KG1 (cell line): ENCODE measurements around the gene CDK11A.
"Not testable (repeated sequence)": the region's sequence is repeated elsewhere in the genome, so short reads cannot be mapped to it uniquely, and the experiment has no call there.

Experiments used
- DNase-seq: peaks from one replicate; lab custom pipeline; 2025; lab: John Stamatoyannopoulos, UW

The CDK11A gene

DNA sequence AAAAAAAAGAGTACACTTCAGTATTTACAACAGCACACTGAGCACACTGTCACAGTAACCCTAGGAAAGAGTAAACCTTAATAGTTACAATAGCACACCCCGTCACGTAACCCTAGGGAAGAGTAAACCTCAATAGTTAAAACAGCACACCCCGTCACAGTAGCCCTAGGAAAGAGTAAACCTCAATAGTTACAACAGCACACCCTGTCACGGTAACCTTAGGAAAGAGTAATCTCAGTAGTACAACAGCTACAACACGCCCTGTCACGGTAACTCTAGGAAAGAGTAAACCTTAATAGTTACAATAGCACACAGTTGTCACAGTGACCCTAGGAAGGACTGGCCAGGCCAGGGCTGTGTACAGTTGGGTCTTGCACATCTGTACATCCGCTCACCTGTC, 3.0 kb downstream of the CDK11A start:
- no peak for DNase-seq

DNA sequence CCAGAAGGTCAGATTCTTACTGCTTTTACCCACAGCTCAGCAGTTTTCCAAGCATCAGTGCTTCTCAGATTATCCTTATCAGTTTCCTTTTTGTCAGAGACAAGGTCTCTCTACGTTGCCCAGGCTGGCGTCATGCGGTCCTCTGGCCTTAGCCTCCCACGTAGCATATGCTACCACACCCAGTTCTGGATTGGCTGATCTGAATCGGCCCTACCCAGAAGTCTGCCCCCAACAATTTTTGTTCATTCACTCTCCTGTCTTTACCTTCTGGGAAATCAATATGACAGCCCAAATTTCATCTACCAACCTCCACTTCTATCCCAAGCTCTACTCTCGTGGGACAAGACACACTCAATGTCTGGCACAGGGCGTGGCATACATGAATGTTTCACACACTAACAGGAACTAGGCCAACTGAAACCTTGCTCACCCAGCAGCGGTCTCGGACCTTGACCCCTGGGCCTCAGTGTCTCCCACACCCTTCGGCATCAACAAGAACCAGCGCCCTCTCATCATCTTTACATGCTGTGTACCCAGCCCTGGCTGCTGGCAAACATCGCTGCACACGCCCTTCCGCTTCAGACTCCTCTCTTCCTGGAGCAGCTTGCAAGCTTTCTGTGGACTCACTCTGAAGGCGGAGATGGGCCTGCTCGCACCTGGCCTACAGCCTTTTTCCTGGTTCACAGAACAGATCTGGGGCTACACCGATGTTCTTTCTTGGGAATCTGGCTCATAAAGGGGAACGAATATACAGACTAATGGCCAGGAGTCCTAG, 8.9 kb downstream of the CDK11A start:
- not testable (repeated sequence) for DNase-seq

DNA sequence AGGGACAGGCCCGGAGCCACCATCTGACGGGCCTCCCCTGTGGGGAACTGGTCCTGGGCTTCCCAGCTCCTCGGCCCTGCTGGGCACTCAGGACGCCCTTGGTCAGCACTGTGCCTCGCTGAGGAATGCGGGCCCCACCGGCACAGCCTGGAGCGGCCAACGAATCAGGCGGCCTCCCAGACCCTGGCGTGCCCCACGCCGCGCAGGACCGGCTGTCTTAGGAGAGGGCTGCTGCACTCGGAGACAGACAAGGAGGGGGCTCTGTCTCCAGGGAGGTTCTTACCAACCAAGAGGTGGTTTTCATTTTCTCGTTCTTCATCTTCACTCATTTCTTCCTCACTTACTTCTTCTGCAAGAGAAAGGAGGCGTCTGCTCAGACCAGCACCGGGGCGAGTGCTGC, 16.3 kb downstream of the CDK11A start:
- DNase-seq = not testable (repeated sequence)

DNA sequence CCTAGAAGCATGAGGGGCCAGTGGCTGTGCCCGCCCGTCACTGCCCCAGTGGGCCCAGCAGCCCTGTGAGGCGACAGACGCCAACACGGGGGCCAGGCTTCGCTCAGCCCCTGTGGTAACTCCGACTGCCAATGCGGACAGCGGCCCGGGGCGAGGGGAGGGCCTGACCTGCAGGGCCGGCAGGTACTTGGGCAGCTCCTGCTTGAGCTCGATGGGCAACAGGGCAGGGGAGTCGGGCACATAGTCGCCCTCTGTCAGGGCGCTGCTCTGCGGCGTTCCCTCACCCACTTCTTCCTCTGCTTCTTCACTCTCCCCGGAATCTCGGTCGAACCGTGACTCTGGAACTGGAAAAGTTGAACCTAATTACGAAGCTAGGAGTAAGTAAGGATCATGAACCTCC, 16.9 kb downstream of the CDK11A start:
- not testable (repeated sequence) for DNase-seq

DNA sequence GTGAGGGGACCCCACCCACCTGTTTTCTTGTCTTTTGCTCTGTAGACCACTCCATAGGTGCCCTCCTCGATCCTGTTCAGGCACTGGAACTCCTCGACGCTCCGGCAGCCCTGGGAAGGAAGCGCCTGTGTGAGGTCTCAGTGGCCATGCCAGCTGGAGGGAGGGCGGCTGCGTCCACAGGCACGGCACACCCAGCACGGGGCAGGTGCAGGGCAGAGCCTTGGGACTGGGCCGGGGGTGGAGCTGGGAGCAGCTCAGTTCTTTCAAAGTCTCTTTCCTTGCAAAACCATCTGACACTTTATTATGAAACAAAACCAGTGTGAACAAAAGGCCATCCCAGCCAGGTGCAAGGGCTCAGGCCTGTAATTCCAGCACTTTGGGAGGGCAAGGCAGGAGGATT, 18.5 kb downstream of the CDK11A start:
- not testable (repeated sequence) for DNase-seq

DNA sequence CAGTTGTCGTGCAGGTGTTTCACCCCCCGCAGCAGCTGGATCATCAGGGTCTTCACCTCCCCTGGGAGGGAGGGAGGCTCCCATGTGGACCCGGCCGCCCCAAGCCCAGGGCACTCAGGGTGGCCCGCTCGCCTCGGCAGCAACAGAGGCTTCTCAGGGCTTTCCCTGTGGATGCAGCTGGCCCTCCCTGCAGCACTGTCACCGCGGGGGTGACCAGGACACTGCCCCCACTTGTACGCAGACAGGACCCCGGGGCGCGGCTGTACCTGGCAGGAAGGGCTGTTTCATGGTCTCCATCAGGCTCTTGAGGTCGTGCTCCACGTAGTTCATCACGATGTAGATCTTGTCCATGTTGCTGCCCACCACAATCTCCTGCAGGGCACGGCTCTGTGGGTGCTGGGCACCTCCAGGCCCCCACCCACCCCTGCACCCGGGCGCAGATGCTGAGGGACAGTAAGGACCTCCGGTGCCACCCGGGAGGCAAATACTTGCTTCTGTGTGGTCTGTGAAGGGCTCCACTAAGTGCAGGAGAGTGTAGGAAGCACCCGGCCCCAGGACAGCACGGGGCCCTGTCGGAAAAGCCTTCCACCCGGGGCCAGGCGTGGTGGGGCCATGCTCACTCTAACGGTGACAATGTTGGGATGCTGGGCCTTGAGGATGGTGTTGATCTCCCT, 19.7 kb downstream of the CDK11A start:
- DNase-seq = not testable (repeated sequence)

DNA sequence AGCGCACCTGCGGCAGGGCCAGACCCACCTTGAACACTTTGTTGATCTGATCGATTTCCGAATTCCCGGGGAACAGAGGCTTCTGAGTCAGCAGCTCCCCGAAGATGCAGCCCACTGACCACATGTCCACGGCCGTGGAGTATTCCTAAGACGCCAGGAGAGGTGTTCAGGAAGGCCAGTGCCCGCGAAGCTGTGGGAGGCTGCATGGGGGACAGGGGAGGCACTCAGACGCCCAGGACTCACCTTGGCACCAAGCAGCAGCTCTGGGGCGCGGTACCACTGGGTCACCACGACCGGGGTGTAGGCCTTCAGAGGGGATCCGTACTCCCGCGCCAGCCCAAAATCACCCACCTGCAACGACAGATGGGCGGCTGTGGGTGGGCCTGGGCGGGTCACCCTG, 20.4 kb downstream of the CDK11A start:
- DNase-seq = no peak

DNA sequence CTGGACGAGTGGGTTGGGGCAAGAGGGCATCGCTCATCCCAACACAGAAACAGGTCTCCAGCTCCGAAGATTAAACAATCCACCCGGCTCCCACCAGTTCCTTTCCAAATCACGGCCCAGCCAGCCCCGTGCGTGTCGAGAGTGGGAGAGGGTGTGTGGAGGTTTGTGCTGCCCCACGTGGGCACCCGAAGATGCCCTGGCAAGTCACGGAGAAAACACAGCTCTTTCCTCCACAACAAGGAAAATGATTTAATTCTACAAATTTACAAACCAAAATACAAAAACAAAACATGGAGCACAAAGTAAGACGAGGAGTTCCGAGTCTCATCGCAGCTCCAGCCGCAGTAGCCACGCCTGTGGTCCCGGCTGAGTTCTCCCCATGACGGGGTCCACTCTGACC, 21.7 kb downstream of the CDK11A start:
- not testable (repeated sequence) for DNase-seq

DNA sequence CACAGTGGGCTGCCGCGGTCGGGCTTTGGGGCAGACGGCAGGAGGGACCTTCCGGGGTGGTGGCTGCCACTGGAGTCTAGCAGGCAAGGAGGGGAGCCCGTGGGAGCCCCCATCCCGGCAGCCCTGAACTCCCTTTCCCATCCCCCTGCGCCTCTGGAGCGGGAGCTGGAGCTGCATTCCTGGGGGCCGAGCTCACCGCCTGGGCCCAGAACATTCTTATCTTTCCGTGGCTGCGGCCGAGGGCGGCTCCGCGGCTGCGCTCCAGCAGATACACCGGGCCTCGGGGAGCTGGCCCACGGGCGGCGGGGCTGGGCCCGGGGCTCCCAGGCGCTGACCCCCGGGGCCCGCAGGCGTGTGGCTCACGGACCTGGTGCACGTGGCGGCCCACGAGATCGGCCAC, 23.6 kb downstream of the CDK11A start:
- DNase-seq = not testable (repeated sequence)

DNA sequence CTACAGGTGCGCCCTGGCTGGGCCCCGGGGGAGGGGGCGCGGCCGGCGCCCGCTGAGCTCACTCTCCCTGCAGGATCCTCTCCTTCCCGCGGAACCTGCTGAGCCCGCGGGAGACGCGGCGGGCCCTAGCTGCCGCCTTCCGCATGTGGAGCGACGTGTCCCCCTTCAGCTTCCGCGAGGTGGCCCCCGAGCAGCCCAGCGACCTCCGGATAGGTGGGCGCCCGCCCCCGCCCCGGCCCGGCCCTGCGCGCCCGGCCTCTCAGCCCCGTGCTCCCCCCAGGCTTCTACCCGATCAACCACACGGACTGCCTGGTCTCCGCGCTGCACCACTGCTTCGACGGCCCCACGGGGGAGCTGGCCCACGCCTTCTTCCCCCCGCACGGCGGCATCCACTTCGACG, 24.1 kb downstream of the CDK11A start:
- not testable (repeated sequence) for DNase-seq

DNA sequence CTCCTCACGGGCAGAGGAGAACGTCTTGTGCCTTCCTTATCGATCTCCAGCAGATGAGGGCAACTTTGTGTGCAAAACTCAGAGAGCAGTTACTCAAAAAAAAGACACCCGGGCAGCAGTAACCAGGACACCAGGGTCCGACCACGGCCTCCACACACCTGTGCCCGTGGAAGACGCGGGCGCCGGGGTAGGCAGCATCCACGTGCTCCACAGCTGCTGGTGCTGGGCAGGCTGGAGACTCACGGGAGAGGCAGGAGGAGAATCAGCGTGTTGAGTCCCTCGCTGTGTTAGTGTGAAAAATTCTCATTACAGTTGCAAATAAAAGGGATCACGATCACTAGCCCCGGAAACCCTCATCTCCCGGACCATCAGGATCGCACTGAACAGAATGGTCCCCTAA, 25.1 kb downstream of the CDK11A start:
- not testable (repeated sequence) for DNase-seq

DNA sequence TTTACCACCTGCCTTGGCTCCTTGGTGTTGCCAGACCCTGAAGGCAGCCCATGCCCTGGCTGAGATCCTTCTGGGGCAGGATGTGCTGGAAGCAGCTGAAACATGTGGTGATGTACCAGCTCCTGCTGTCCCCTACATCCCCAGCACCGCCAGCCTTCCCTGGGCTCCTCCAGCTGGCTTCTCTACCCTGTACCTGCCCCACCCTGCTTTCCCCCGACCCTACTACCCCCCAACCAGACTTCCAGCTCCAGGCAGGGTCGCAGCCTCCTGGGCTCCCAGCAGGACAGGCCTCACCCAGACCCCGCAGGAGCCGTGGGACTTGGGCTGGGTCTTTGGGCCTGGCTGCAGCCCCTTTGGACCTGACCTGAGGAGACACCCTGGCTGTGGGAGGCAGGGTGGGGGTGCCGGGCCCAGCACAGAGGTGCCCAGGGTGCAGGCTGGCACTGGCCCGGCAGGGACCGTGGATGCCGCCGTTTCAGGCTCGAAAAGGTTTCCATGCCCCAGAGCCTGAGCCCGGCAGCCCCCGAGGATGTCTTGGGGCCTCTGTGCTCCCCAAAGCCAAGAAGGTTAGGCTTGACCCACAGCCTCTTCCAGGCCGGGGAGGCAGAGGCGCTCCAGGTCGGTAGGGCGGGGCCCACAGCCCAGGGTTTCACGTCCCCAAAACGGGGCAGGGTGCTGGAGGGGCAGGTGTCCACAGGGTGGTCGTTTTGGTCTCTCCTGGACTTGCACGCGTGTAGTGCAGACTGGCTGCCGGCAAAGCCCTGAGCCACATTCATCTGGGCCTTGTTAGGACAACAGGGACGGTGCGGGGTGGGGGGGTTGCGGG, 26.6 kb downstream of the CDK11A start:
- not testable (repeated sequence) for DNase-seq

DNA sequence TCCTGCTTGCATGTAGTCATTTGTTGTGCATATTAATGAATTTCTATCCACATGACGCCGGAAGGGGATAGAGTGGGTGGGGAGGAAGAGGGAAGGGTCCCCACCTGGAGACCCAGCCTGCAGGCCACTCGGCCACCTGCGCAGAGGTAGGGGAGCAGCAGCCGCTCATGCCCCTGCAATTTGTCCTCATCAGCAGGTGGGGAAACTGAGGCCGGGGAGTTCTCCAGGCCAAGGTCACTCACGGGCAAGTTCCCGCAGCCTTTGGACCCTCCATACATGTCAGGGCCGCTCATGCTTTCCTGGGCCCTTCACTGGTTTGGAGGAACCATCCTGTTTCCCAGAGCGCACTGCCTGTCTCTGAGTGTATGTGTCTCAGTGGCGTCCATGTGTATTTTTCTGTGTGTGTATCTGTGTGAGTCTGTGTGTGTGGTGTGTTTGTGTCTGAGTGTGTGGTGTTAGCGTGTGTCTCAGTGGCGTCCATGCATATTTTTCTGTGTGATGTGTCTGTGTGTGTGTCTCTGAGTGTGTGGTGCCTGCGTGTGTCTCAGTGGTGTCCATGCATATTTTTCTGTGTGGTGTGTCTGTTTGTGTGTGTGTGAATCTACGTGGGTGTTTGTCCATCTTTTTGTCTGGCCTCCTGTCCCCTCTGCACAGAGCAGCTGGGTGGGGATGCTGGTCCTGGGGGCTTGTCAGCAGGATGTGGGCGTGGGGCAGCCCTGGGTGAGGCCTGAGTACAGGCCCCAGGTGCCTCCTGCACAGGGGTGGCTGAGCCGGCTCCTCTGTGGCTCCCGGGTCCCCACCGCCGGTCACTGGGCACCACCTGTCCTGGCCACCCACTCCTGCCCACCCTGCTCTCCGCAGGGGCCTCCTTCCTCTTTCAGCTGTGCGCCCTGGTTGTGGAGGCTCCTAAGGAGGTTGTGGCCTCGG, 27.5 kb downstream of the CDK11A start:
- not testable (repeated sequence) for DNase-seq

DNA sequence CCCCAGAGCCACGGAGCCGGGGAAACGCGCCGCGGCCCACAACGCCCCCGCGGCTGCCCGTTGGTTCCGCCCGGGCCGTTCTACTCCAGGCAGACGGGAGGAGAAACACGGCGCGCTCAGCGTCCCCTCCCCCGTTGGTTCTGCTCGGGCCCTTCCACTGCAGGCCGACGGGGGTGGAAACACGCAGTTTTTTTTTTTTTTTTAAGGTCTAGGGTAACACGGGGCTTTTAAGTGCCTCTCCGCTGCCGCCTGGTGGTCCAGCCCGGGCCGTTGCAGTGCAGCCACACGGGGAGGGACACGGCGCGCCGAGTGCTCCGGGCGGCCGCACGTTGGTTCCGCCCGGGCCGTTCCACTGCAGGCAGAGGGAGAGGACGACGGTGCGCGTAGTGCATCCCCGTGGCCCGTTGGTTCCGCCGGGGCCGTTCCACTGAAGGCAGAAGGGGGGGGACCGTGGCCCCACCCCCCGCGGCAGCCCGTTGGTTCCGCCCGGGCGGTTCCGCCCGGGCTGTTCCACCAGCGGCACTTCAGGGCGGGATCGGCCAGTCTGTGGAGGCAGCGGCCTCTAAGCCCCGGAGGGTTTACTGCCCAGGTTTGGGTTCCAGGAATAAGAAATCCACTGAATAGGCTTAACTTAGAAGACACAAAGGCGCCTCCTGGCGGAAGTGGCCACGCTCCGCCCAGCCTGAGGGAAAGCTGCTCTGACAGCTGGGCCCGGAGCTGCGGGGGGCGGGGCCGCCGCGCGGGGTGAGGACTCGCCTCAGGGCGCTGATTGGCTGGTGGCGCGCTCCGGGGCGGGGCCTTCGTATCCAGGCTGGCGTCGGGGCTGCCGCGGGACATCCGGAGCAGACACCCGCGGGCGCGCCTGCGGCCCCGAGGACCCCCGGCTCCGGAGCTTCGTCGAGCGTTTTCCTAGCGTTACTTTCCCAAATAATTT, 31.2 kb downstream of the CDK11A start, which contains the start of gene SLC35E2B:
TSS of gene SLC35E2B (minus strand) at position 82 of the 934 bp plus-strand sequence. CDS start 16,096 bp downstream, outside the sequence.
- peak; percentile 87 for DNase-seq

DNA sequence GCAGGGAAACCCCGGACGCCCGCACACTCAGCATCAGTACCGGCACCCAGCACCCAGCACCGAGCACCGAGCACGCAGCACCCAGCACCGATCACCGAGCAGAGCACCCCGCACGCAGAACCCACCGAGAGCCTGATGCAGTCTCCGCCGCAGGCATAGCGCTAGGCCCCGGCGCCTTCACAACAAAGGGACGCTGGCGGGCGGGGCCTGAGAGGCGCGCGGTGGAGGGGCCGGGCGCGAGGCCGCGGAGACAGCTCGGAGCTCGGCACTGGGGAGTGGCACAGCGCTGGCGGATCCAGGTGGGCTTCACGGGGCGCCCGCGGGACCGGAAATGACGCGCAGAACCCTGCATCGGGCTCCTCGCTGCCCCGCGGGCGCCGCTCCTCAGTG, 31.8 kb downstream of the CDK11A start:
- DNase-seq = peak; percentile 68

DNA sequence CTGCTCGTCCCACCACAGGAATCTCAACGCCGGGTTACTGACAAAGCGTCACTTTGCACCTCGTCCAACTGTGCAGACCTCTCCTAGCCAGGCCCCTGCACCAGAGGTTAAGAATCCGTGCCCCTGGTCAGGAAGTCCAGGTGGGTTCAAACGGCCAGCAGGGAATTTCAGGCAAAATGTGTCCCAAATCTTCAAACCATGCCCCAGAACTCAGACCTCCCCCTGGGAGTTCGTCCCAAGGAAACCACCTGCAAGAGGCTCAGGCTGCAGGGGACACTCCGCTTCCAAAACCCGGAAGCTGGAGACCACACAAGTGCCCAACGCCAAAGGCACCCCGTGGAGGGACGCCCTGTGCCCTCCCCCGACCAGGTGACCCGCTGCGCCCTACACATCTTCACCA, 32.7 kb downstream of the CDK11A start:
- not testable (repeated sequence) for DNase-seq

DNA sequence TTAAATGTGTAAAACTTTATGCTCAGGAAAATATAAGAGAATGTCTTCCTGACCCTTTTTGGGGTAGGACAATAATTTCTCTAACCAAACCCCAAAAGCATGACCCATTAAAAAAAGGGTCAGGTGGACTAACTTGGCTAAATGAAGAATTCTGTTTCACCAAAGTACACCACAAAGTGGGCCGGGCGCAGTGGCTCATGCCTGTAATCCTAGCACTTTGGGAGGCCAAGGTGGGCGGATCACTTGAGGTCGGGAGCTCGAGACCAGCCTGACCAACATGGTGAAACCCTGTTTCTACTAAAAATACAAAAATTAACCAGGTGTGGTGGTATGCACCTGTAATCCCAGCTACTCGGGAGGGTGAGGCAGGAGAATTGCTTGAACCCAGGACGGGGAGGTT, 34.6 kb downstream of the CDK11A start:
- not testable (repeated sequence) for DNase-seq

DNA sequence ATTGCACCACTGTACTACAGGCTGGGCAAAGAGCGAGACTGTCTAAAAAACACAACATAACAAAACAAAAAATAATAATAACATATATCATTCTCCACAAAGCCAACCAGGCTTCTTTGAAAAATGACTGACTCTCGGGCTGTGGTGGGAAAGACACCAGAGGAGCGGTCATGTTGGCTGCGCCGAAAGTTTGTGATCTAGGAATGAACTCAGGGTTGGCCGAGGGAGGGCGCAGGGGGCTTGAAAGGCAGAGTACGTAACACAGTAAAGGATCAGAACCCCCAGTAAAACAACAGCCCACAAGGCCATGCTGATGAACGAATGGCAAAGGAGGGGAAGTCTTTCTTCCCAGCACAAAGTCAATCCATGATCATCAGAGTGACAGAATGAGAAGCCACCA, 36.3 kb downstream of the CDK11A start:
- DNase-seq = no peak

DNA sequence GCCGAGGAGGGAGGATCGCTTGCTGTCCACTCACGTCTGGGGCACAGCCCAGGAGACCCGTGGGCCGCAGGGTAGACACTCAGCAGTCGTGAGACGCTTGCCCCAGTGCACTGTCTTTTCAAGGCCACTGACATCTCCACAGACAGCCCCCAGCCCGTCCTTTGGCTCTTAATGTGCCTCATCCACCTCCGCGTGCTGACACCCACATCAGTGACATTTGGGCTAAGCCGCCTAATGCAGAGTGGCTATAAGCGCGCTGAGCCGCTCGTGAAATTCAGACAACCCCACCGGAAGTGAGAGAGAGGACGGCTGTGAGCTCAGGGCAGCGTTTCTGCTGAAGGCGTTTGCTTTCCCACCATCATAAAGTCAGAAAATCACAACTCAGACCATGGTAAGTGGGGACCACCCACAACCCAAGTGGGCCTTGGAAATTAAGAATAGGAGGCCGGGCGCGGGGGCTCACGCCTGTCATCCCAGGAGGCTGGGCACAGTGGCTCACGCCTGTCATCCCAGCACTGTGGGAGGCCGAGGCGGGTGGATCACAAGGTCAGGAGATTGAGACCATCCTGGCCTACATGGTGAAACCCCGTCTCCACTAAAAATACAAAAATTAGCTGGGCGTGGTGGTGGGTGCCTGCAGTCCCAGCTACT, 40.0 kb downstream of the CDK11A start:
- no peak for DNase-seq
